Glutamatergic neuron (in vitro differentiated cells): Measurements from ENCODE around the gene C4orf50. TPM values are rescaled to one million over a fixed set of nuclear protein-coding genes. Genes with fewer than 3 reads are reported as not detected.

ENCODE experiments used
- DNase-seq: peaks from one replicate; pipeline ENCODE4 v3.0.0; 2022
- H3K27ac Mint-ChIP-seq: one replicate; pipeline ENCODE4 v1.8.0; 2020; ENCODE audit warnings: mild to moderate bottlenecking, mixed read lengths, inconsistent platforms; ENCODE audit not compliant: unreplicated experiment
- H3K27me3 Mint-ChIP-seq: one replicate; pipeline ENCODE4 v1.8.0; 2020; ENCODE audit warnings: mild to moderate bottlenecking, moderate library complexity, mixed read lengths, inconsistent platforms; ENCODE audit not compliant: unreplicated experiment
- H3K36me3 Mint-ChIP-seq: one replicate; pipeline ENCODE4 v1.8.0; 2020; ENCODE audit warnings: mild to moderate bottlenecking, mixed read lengths, inconsistent platforms; ENCODE audit not compliant: unreplicated experiment
- H3K4me1 Mint-ChIP-seq: one replicate; pipeline ENCODE4 v1.8.0; 2020; ENCODE audit warnings: mild to moderate bottlenecking, low read depth, mixed read lengths, inconsistent platforms; ENCODE audit not compliant: unreplicated experiment
- H3K4me3 Mint-ChIP-seq: one replicate; pipeline ENCODE4 v1.8.0; 2020; ENCODE audit warnings: mild to moderate bottlenecking, mixed read lengths, inconsistent platforms; ENCODE audit not compliant: unreplicated experiment
- H3K9me3 Mint-ChIP-seq: one replicate; pipeline ENCODE4 v1.8.0; 2020; ENCODE audit warnings: mild to moderate bottlenecking, moderate library complexity, mixed read lengths, inconsistent platforms; ENCODE audit not compliant: unreplicated experiment
- CTCF ChIP-seq: fragments of 200-600 bp; sonication (generic); IDR thresholded peaks from one replicate; pipeline ENCODE4 v1.5.0; 2021; ENCODE audit not compliant: partially characterized antibody, unreplicated experiment
- total RNA-seq: library from RNA; stranded (reverse); fragmentation: NEBNext Ultra II Directional; extraction: Animal tissue kit (Norgen Biotek cat#: 25700); gene quantifications from one replicate; pipeline ENCODE4 v1.2.1, GENCODE V29; 2021; ENCODE audit not compliant: unreplicated experiment

C4orf50 gene
- total RNA-seq, 1 donor from 2014 or later, result 0.56 TPM

- no peak for DNase-seq
- no peak for TF ChIP-seq CTCF
- H3K27ac Mint-ChIP-seq, result peak overlapping the region; percentile 95
- H3K4me3 Mint-ChIP-seq, result peak overlapping the region; percentile 97
- peaks cover 56% of the 10 kb centered on the region for H3K9me3 Mint-ChIP-seq
- peaks cover 9% of the 10 kb centered on the region for H3K36me3 Mint-ChIP-seq
- peaks cover 43% of the 10 kb centered on the region for H3K27me3 Mint-ChIP-seq
- H3K4me1 Mint-ChIP-seq, result peaks cover 38% of the 10 kb centered on the region
Observed at GRCh38 chr4:5891563-5892322, 126.5 kb downstream of the C4orf50 start.

GRCh38 chr4:5890063-5890727, 128.0 kb downstream of the C4orf50 start:
- DNase-seq, result peak; percentile 95
- no peak for TF ChIP-seq CTCF
- H3K36me3 Mint-ChIP-seq, result peaks cover 4% of the 10 kb centered on the region
- peaks cover 38% of the 10 kb centered on the region for H3K4me1 Mint-ChIP-seq
- peak overlapping the region; percentile 99 for H3K27ac Mint-ChIP-seq
- peak overlapping the region; percentile 97 for H3K4me3 Mint-ChIP-seq
- H3K9me3 Mint-ChIP-seq, result peaks cover 49% of the 10 kb centered on the region
- peaks cover 50% of the 10 kb centered on the region for H3K27me3 Mint-ChIP-seq

GRCh38 chr4:5889002-5889696, 129.1 kb downstream of the C4orf50 start:
- H3K9me3 Mint-ChIP-seq, result peaks cover 50% of the 10 kb centered on the region
- peak; percentile 44 for DNase-seq
- H3K4me3 Mint-ChIP-seq, result peak overlapping the region; percentile 97
- H3K27me3 Mint-ChIP-seq, result peaks cover 55% of the 10 kb centered on the region
- H3K36me3 Mint-ChIP-seq, result peaks cover 3% of the 10 kb centered on the region
- peak overlapping the region; percentile 99 for H3K27ac Mint-ChIP-seq
- peaks cover 38% of the 10 kb centered on the region for H3K4me1 Mint-ChIP-seq
- TF ChIP-seq CTCF, result no peak

GRCh38 chr4:5888222-5889001, 129.8 kb downstream of the C4orf50 start:
- H3K27ac Mint-ChIP-seq, result peak overlapping the region; percentile 99
- H3K27me3 Mint-ChIP-seq, result peaks cover 52% of the 10 kb centered on the region
- DNase-seq, result peak; percentile 87
- peak overlapping the region; percentile 97 for H3K4me3 Mint-ChIP-seq
- peaks cover 36% of the 10 kb centered on the region for H3K4me1 Mint-ChIP-seq
- TF ChIP-seq CTCF, result no peak
- peaks cover 46% of the 10 kb centered on the region for H3K9me3 Mint-ChIP-seq
- peaks cover 6% of the 10 kb centered on the region for H3K36me3 Mint-ChIP-seq
